ENCODE data around the gene FAM8A1.

Gene FAM8A1

GRCh38 chr6:17612048-17612447, 11.9 kb downstream of the FAM8A1 start:
- H3K27ac ChIP-seq (ENCODE audit: low read depth, low read length), result no peak overlapping the region
- peaks cover 6 to 18% of the 10 kb centered on the region in 2 experiments for H3K36me3 ChIP-seq (ENCODE audit: control insufficient read depth in 1 of 2, insufficient read depth in 2 of 2, low read length in 2 of 2)
- no peak overlapping the region for H4K12ac ChIP-seq (ENCODE audit: low read depth, low read length)
- no peaks in the 10 kb centered on the region for H3K9me3 ChIP-seq (ENCODE audit: insufficient read depth, low read depth, low read length)
- no peak overlapping the region for H3K14ac ChIP-seq (ENCODE audit: low read length)
- no peaks in the 10 kb centered on the region for H3K79me1 ChIP-seq (ENCODE audit: low read length)
- H2BK12ac ChIP-seq (ENCODE audit: low read length), result no peak overlapping the region
- no peak overlapping the region for H2BK120ac ChIP-seq (ENCODE audit: insufficient read depth, low read length, poor library complexity)
- H3K79me2 ChIP-seq (ENCODE audit: control insufficient read depth, insufficient read depth, low read length, poor library complexity), result no peaks in the 10 kb centered on the region
- no peak overlapping the region for H4K8ac ChIP-seq (ENCODE audit: low read depth, low read length)
- H3K27me3 ChIP-seq (ENCODE audit: insufficient read depth, low read length), result no peaks in the 10 kb centered on the region
- H3K4me2 ChIP-seq (ENCODE audit: low read length), result no peak overlapping the region
- no peak overlapping the region for H3K4me3 ChIP-seq (ENCODE audit: low read depth, low read length)
- H3K4ac ChIP-seq (ENCODE audit: low read depth, low read length), result no peak overlapping the region
- no peak for DNase-seq
- H3K23ac ChIP-seq (ENCODE audit: low read length), result no peak overlapping the region
- no peaks in the 10 kb centered on the region for H3K4me1 ChIP-seq (ENCODE audit: control insufficient read depth in 1 of 2, insufficient read depth in 2 of 2, low read length in 2 of 2)
- H3K18ac ChIP-seq (ENCODE audit: low read length), result no peak overlapping the region
- H2BK5ac ChIP-seq (ENCODE audit: low read depth, low read length, poor library complexity), result no peak overlapping the region
- no peak overlapping the region for H3K9ac ChIP-seq (ENCODE audit: low read length)
- no peak overlapping the region for H2AFZ ChIP-seq (ENCODE audit: insufficient read depth, low read length, poor library complexity)
- H4K91ac ChIP-seq (ENCODE audit: low read depth, low read length), result no peak overlapping the region
- no CpG with 5 or more reads among the region's 4 CpGs for WGBS (ENCODE audit: extremely low coverage, insufficient coverage, insufficient read length)
- no peak overlapping the region for H2AK5ac ChIP-seq (ENCODE audit: low read length)

GRCh38 chr6:17615794-17616193, 15.7 kb downstream of the FAM8A1 start:
- no CpG with 5 or more reads among the region's 4 CpGs for WGBS (ENCODE audit: extremely low coverage, insufficient coverage, insufficient read length)
- Histone ChIP-seq H3K27me3 (ENCODE audit: insufficient read depth, low read length) (no peaks in the 10 kb centered on the region), H3K4me1 (ENCODE audit: control insufficient read depth in 1 of 2, insufficient read depth in 2 of 2, low read length in 2 of 2) (no peaks in the 10 kb centered on the region)

DNA sequence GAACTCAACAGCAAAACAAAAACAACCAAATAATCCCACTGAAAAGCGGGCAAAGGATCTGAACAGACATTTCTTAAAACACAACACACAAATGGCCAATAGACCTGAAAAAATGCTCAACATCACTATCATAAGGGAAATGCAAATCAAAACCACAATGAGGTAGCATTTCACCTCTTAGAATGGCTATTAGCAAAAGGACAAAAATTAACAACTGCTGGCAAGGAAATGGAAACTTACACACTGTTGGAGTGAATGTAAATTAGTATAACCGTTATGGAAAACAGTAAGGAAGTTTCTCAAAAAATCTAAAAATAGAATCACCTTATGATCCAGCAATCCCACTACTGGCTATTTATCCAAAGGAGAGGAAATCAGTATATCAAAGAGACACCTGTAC, 20.9 kb downstream of the FAM8A1 start:
- peaks cover 2% of the 10 kb centered on the region for H3K79me2 ChIP-seq (ENCODE audit: control insufficient read depth, insufficient read depth, low read length, poor library complexity)
- no peak overlapping the region for H2BK120ac ChIP-seq (ENCODE audit: insufficient read depth, low read length, poor library complexity)
- no peak overlapping the region for H3K4me3 ChIP-seq (ENCODE audit: low read depth, low read length)
- H3K9me3 ChIP-seq (ENCODE audit: insufficient read depth, low read depth, low read length), result no peaks in the 10 kb centered on the region
- no peak overlapping the region for H2BK5ac ChIP-seq (ENCODE audit: low read depth, low read length, poor library complexity)
- no peak overlapping the region for H2BK12ac ChIP-seq (ENCODE audit: low read length)
- H4K91ac ChIP-seq (ENCODE audit: low read depth, low read length), result no peak overlapping the region
- H3K23ac ChIP-seq (ENCODE audit: low read length), result no peak overlapping the region
- no peak overlapping the region for H3K4me2 ChIP-seq (ENCODE audit: low read length)
- H3K9ac ChIP-seq (ENCODE audit: low read length), result no peak overlapping the region
- no peak overlapping the region for H2AFZ ChIP-seq (ENCODE audit: insufficient read depth, low read length, poor library complexity)
- DNase-seq, result no peak
- H3K4me1 ChIP-seq (ENCODE audit: control insufficient read depth in 1 of 2, insufficient read depth in 2 of 2, low read length in 2 of 2), result no peaks in the 10 kb centered on the region
- H3K27me3 ChIP-seq (ENCODE audit: insufficient read depth, low read length), result no peaks in the 10 kb centered on the region
- WGBS (ENCODE audit: extremely low coverage, insufficient coverage, insufficient read length), result no CpG with 5 or more reads among the region's 2 CpGs
- no peak overlapping the region for H3K18ac ChIP-seq (ENCODE audit: low read length)
- H3K27ac ChIP-seq (ENCODE audit: low read depth, low read length), result no peak overlapping the region
- H3K4ac ChIP-seq (ENCODE audit: low read depth, low read length), result no peak overlapping the region
- no peaks in the 10 kb centered on the region for H3K79me1 ChIP-seq (ENCODE audit: low read length)
- H4K8ac ChIP-seq (ENCODE audit: low read depth, low read length), result no peak overlapping the region
- no peak overlapping the region for H3K14ac ChIP-seq (ENCODE audit: low read length)
- H3K36me3 ChIP-seq (ENCODE audit: control insufficient read depth in 1 of 2, insufficient read depth in 2 of 2, low read length in 2 of 2), result peaks cover 29 to 30% of the 10 kb centered on the region in 2 experiments
- no peak overlapping the region for H2AK5ac ChIP-seq (ENCODE audit: low read length)
- H4K12ac ChIP-seq (ENCODE audit: low read depth, low read length), result no peak overlapping the region

More at GRCh38 chr6:17615794-17616193, 15.7 kb downstream of the FAM8A1 start:
- no peak overlapping the region for H2BK5ac ChIP-seq (ENCODE audit: low read depth, low read length, poor library complexity)
- H2BK120ac ChIP-seq (ENCODE audit: insufficient read depth, low read length, poor library complexity), result no peak overlapping the region
- no peaks in the 10 kb centered on the region for H3K79me1 ChIP-seq (ENCODE audit: low read length)
- H3K9me3 ChIP-seq (ENCODE audit: insufficient read depth, low read depth, low read length), result no peaks in the 10 kb centered on the region
- H3K4me2 ChIP-seq (ENCODE audit: low read length), result no peak overlapping the region
- H3K79me2 ChIP-seq (ENCODE audit: control insufficient read depth, insufficient read depth, low read length, poor library complexity), result no peaks in the 10 kb centered on the region
- H3K18ac ChIP-seq (ENCODE audit: low read length), result no peak overlapping the region
- no peak for DNase-seq
- H3K9ac ChIP-seq (ENCODE audit: low read length), result no peak overlapping the region
- no peak overlapping the region for H2AK5ac ChIP-seq (ENCODE audit: low read length)
- no peak overlapping the region for H3K4ac ChIP-seq (ENCODE audit: low read depth, low read length)
- H3K36me3 ChIP-seq (ENCODE audit: control insufficient read depth in 1 of 2, insufficient read depth in 2 of 2, low read length in 2 of 2), result peaks cover 13 to 23% of the 10 kb centered on the region in 2 experiments
- H4K12ac ChIP-seq (ENCODE audit: low read depth, low read length), result no peak overlapping the region
- no peak overlapping the region for H3K4me3 ChIP-seq (ENCODE audit: low read depth, low read length)
- H2BK12ac ChIP-seq (ENCODE audit: low read length), result no peak overlapping the region
- H2AFZ ChIP-seq (ENCODE audit: insufficient read depth, low read length, poor library complexity), result no peak overlapping the region
- H3K14ac ChIP-seq (ENCODE audit: low read length), result no peak overlapping the region
- H3K23ac ChIP-seq (ENCODE audit: low read length), result no peak overlapping the region
- H3K27ac ChIP-seq (ENCODE audit: low read depth, low read length), result no peak overlapping the region
- H4K91ac ChIP-seq (ENCODE audit: low read depth, low read length), result no peak overlapping the region
- no peak overlapping the region for H4K8ac ChIP-seq (ENCODE audit: low read depth, low read length)

- no peak overlapping the region for H2BK5ac ChIP-seq (ENCODE audit: low read depth, low read length, poor library complexity)
- H3K79me1 ChIP-seq (ENCODE audit: low read length), result no peaks in the 10 kb centered on the region
- no peak overlapping the region for H3K9ac ChIP-seq (ENCODE audit: low read length)
These were observed 22.0 kb downstream of the FAM8A1 start for GRCh38 chr6:17622144-17622543.

More at GRCh38 chr6:17622144-17622543, 22.0 kb downstream of the FAM8A1 start:
- DNase-seq, result no peak
- H2BK12ac ChIP-seq (ENCODE audit: low read length), result no peak overlapping the region
- H4K91ac ChIP-seq (ENCODE audit: low read depth, low read length), result no peak overlapping the region
- no peak overlapping the region for H3K23ac ChIP-seq (ENCODE audit: low read length)
- H3K14ac ChIP-seq (ENCODE audit: low read length), result no peak overlapping the region
- H3K36me3 ChIP-seq (ENCODE audit: control insufficient read depth in 1 of 2, insufficient read depth in 2 of 2, low read length in 2 of 2), result peaks cover 23 to 24% of the 10 kb centered on the region in 2 experiments
- H3K18ac ChIP-seq (ENCODE audit: low read length), result no peak overlapping the region
- H4K8ac ChIP-seq (ENCODE audit: low read depth, low read length), result no peak overlapping the region
- no peak overlapping the region for H2BK120ac ChIP-seq (ENCODE audit: insufficient read depth, low read length, poor library complexity)
- no peak overlapping the region for H2AK5ac ChIP-seq (ENCODE audit: low read length)
- no peak overlapping the region for H4K12ac ChIP-seq (ENCODE audit: low read depth, low read length)
- H3K4me1 ChIP-seq (ENCODE audit: control insufficient read depth in 1 of 2, insufficient read depth in 2 of 2, low read length in 2 of 2), result no peaks in the 10 kb centered on the region
- H3K27me3 ChIP-seq (ENCODE audit: insufficient read depth, low read length), result no peaks in the 10 kb centered on the region
- H3K79me2 ChIP-seq (ENCODE audit: control insufficient read depth, insufficient read depth, low read length, poor library complexity), result peaks cover 2% of the 10 kb centered on the region
- no peak overlapping the region for H3K4me3 ChIP-seq (ENCODE audit: low read depth, low read length)
- no peak overlapping the region for H3K27ac ChIP-seq (ENCODE audit: low read depth, low read length)
- H2AFZ ChIP-seq (ENCODE audit: insufficient read depth, low read length, poor library complexity), result no peak overlapping the region
- WGBS (ENCODE audit: extremely low coverage, insufficient coverage, insufficient read length), result no CpG with 5 or more reads among the region's 5 CpGs
- H3K9me3 ChIP-seq (ENCODE audit: insufficient read depth, low read depth, low read length), result no peaks in the 10 kb centered on the region
- H3K4ac ChIP-seq (ENCODE audit: low read depth, low read length), result no peak overlapping the region
- H3K4me2 ChIP-seq (ENCODE audit: low read length), result no peak overlapping the region
